HG02884 (cell line): Measurements from ENCODE around the gene PPP1R3A.

ENCODE experiments used
- ATAC-seq: cut with Tn5 transposase; IDR thresholded peaks from one replicate; pipeline ENCODE4 v1.9.1; 2021; ENCODE audit warnings: mild to moderate bottlenecking, moderate library complexity; ENCODE audit not compliant: unreplicated experiment

The PPP1R3A gene

GRCh38 chr7:113880559-113880958 is 38.2 kb downstream of the PPP1R3A start:
- ATAC-seq = no peak

DNA sequence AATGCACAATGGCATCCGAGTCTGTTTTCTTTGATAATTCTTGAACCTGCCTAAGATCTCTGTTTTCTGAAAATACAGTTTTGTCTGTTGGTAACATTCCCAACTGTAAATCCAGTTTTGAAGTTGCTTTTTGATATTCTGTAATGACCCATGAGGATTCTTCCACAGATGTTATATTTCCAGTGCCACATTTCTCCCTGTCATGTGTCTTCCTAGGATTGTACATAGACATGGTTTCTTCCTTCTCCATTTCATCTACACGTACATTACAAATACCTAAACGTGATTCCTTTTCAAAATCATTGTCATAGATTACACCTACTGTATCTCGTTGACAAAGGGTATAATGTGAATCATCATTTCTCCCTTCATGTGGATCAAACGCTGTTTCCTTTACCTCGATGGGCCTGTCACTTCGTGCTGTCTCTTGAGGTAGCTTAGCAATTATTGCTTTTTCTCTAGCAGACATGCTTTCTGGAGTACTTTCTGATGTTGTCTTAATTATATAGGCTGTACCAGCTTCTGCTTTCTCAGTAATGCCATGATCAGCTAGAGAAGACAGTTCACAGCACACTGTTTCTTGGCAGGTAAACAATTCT is 40.3 kb downstream of the PPP1R3A start:
- ATAC-seq = no peak

DNA sequence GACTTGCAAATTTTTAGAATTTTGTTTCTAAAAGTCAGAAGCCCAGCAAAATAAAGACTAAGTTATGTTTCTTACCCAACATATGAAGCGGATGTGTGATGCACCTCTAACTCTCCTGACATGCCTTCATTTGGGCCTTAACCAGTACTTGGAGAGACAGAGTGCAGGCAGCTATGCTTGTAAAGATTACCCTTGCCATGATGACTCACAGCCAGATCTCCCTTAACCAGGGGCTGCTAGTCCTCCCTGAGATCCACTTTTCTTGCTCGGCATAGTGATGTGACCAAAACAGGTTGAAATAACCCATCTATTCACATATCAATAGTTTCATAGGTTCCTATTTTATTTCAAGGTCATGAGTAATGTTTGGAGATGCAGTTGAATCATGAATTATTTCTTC is 43.6 kb downstream of the PPP1R3A start:
- no peak for ATAC-seq

DNA sequence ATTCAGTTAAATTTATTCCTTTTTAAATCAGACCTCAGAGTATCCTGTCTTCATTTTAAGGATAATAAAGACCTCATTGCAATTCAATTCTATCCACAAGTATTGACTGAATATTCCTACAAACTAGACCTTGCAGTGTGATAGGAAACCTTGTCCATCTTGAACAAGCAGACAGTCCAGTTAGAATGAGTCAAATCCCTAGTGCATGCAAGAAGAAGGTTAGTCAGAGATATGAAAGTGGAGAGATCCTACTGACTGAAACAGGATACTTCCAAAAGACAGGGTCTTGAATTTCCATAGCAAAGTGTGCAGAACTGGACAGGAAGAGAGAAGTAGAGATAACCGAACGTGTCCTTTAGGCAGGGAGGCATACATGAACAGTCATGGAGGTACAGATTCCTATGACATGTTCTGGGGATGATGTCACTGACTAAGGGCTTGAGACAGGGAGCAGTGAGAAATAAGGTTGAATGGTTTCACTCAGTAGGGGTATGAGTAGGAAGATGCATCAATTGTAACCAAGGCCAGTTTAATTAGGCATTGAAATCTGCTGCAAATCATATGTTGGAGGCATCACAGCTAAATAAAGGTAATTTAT is 45.2 kb downstream of the PPP1R3A start:
- ATAC-seq = no peak

DNA sequence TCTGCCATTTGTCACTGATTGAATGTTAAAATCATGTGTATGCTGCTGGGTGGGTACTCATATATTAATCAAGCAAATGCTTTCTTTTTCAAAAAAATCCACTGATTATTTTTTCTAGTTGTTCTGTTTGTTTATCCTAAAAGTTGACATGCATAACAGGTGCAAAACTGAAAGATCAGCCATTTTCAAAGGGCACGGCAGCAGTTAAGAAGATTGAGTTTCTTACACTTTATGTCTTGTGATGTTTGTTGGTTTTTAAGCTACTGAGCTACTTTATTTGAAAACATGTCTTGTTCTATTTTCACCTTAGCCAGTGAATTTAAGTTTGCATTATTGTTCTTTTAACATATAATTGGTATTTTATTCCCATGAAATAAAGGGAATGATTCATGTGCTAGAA is 45.8 kb downstream of the PPP1R3A start:
- no peak for ATAC-seq

DNA sequence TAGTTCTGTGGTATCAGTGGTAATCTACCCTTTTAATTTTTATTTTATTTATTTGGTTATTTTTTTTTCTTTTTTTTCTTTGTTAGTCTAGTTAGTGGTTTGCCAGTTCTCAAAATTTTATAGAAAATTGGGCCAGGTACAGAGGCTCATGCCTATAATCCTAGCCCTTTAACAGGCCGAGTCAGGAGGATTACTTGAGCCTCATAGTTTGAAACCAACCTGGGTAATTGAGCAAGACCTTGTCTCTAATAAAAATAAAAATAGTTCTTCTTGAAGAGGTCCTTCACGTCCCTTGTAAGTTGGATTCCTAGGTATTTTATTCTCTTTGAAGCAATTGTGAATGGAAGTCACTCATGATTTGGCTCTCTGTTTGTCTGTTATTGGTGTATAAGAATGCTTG is 51.5 kb downstream of the PPP1R3A start:
- ATAC-seq = no peak

GRCh38 chr7:113856010-113856409 is 62.8 kb downstream of the PPP1R3A start:
- ATAC-seq = no peak

DNA sequence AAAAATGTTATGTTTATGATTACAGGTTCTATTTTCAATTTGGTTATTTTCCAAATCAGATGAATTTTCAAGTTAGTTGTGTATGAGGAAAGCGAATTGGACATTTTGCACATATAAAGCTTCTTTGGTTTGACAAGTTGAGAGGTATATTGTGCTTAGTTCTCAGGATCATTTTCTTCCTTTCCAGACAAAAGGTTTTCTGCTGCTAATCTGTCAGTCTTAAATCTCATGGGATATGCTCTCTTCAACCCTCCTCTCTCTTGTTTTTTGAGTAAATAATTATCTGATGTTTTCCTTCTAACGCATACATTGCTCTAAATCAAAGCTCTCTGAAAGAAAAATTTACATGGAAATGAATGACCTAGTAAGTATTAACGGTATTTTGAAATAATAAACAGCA is 77.9 kb downstream of the PPP1R3A start:
- no peak for ATAC-seq

DNA sequence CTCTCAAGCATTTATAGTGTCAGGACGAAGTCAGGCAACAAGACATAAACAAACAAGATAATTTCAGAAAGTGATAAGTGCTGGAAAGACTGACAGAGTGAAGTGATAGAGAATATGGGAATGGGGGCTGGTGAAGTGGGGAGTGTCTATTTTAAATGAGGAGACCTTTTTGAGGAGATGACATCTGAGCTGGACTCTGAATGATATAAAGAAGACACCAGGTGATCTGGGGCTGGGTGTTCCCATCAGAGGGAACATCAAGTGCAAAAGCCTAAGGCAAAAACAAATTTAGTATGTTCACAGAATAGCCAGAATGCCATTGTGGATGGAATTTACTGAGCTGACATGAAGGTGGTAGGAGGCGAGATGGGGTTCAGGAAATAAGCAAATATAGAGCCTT is 83.4 kb downstream of the PPP1R3A start:
- ATAC-seq = no peak

GRCh38 chr7:113832196-113832745 is 86.5 kb downstream of the PPP1R3A start:
- no peak for ATAC-seq

DNA sequence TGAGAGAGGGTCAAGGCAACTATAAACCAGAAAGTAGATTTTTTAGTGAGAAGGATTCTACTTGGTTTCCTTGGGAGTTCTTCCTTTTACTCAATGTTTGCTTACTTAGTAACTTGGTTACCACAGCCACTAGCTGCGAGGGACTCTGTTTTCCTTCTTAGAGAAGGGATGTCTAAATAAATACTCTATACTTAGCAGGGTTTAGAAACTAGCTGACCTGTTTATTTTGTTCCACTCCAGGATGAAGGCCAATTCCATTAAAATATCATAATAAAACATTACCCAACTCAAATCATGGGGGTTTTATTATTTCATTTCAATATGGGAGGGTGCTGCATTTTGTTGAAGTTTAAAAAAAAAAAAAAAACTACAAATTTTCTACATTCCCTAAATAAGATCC is 87.3 kb downstream of the PPP1R3A start:
- no peak for ATAC-seq

GRCh38 chr7:113828581-113828980 is 90.2 kb downstream of the PPP1R3A start:
- ATAC-seq = no peak
